Activated naive CD8-positive, alpha-beta T cell (primary cell): ENCODE results near the gene ARID2.

Experiments used
- H3K27ac Mint-ChIP-seq: one replicate; pipeline ENCODE4 v1.8.0; 2021; ENCODE audit warnings: mixed read lengths
- H3K27me3 Mint-ChIP-seq: one replicate; pipeline ENCODE4 v1.8.0; 2021; ENCODE audit warnings: mixed read lengths
- H3K36me3 Mint-ChIP-seq: one replicate; pipeline ENCODE4 v1.8.0; 2021; ENCODE audit warnings: mixed read lengths
- H3K4me1 Mint-ChIP-seq: one replicate; pipeline ENCODE4 v1.8.0; 2021; ENCODE audit warnings: low read depth, mixed read lengths
- H3K4me3 Mint-ChIP-seq: one replicate; pipeline ENCODE4 v1.8.0; 2021; ENCODE audit warnings: mild to moderate bottlenecking, mixed read lengths
- H3K9me3 Mint-ChIP-seq: one replicate; pipeline ENCODE4 v1.8.0; 2021; ENCODE audit warnings: low read depth, mixed read lengths

ARID2 gene

DNA sequence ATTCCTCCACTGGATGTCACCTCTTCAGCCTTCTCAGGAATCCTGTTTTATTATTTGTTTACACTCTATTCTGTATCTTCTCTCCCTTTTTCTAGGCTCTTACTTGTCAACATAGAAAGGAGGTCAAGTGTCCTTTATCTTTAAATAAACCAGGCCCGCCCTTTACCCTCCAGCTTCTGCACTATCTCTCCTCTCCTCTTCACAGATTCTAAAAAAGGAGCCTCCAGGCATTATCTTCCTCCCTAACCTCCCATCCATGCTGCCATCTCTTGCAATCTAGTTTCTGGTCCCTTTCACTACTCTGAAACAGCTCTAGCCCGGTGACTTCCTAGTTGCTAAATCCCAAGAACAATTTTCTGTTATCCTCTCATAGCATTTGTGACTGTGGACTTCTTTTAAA lies 24.1 kb upstream of the ARID2 start:
- Mint-ChIP-seq H3K36me3 (peaks cover 12% of the 10 kb centered on the region), H3K9me3 (no peaks in the 10 kb centered on the region), H3K27ac (no peak overlapping the region), H3K4me1 (peaks cover 2% of the 10 kb centered on the region), H3K27me3 (no peaks in the 10 kb centered on the region), H3K4me3 (no peak overlapping the region)

DNA sequence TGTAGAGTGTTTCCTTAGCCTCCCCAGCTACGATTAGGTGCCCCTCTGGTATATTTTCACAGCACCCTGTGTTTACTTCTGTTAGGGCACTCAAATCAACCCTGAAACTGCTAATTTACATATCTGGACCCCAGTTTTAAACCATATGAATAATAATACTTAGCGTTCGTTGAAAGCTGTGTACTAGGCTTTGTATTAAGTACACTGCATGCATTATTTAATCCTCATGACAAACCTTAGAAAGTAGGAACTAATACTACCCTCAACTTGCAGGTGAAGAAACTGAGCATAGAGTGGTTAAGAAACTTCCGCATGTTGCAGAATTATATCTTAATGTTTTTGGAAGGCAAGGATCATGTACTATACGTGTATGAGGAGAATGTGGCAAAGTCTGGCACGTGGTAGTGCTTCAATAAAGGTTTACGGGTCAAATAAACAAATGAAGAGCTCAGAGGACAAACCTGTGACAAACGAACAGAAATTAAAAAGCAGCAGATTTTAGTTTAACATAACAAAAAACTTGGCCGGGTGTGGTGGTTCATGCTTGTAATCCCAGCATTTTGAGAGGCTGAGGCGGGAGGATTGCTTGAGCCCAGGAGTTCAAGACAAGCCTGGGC lies 22.2 kb upstream of the ARID2 start:
- Mint-ChIP-seq H3K36me3 (peaks cover 12% of the 10 kb centered on the region), H3K9me3 (no peaks in the 10 kb centered on the region), H3K4me1 (peaks cover 2% of the 10 kb centered on the region), H3K27me3 (no peaks in the 10 kb centered on the region), H3K27ac (no peak overlapping the region), H3K4me3 (no peak overlapping the region)

DNA sequence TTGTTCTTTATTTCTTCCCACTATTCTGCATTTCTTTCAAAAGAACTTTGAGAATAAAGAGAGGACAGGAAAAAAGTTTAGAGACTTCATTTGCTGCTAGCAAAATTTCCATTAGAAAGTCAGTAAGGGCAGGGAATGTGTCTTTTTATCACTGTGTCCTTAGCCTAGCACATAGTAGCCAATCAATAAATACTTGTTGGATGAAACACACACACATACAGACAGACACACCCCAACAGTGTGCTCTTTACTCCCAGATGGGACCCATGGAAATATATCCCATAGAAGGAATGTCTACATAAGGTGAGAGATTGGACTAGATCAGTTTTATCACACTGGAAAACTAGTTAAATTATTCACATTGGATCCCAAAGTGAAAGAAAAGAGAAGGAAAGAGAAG lies 21.1 kb upstream of the ARID2 start:
- Mint-ChIP-seq H3K27me3 (no peaks in the 10 kb centered on the region), H3K4me3 (no peak overlapping the region), H3K27ac (no peak overlapping the region), H3K36me3 (peaks cover 10% of the 10 kb centered on the region), H3K9me3 (no peaks in the 10 kb centered on the region), H3K4me1 (peaks cover 5% of the 10 kb centered on the region)

DNA sequence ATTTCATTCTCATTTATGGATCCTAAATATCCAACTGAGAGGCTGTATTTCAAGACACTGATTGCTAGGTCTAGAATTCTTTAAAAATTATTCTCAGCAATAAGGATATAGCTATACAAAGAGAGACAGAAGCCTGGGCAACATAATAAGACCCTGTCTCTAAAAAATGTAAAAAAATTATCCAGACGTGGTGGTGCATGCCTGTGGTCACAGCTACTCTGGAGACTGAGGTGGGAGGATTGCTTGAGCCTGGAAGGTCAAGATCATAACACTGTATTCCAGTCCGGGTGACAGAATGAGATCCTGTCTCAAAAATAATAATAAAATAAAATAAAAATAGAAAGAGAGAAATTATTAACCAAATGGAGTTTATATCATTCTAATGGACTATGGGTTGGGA lies 20.6 kb upstream of the ARID2 start:
- Mint-ChIP-seq H3K4me1 (peaks cover 7% of the 10 kb centered on the region), H3K4me3 (no peak overlapping the region), H3K9me3 (no peaks in the 10 kb centered on the region), H3K36me3 (peaks cover 10% of the 10 kb centered on the region), H3K27ac (no peak overlapping the region), H3K27me3 (no peaks in the 10 kb centered on the region)

DNA sequence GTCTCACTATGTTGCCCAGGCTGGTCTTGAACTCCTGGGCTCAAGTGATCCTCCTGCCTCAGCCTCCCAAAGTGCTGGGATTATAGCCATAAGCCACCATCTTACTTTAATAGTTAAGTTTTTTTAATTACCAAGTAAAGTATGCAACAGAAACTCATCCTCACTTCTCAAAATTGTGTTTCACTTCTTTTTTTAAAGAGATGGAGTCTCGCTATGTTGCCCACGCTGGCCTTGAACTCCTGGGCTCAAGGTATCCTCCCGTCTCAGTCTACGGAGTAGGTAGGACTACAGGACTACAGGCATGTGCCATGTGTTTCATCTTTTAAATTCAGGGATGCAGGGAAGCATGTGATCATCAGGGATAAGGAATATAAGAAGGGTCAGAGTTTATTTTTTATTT lies 17.2 kb upstream of the ARID2 start:
- no peak overlapping the region for H3K27ac Mint-ChIP-seq
- H3K27me3 Mint-ChIP-seq, result no peaks in the 10 kb centered on the region
- H3K9me3 Mint-ChIP-seq, result no peaks in the 10 kb centered on the region
- peaks cover 9% of the 10 kb centered on the region for H3K4me1 Mint-ChIP-seq
- no peak overlapping the region for H3K4me3 Mint-ChIP-seq
- H3K36me3 Mint-ChIP-seq, result no peaks in the 10 kb centered on the region

DNA sequence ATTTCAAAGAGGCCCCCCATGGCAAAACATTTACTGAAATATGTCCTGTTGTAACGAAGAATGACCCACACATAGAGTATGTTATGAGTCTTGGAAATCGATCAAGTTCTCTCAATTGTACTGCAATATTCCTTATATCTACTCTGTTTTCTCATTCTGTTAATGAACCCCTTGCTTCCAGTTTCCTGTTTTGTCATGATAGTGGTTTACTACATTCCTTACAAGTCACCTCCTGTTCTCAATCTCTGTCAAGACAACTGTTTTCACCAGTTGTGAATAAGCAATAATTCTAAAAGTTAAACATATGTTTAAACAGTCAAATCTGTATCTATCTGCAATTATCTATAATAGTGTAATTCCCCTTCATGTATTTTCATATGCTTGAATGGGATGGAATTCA lies 16.4 kb upstream of the ARID2 start:
- no peaks in the 10 kb centered on the region for H3K36me3 Mint-ChIP-seq
- H3K4me3 Mint-ChIP-seq, result no peak overlapping the region
- no peaks in the 10 kb centered on the region for H3K27me3 Mint-ChIP-seq
- peak overlapping the region; percentile 7 for H3K27ac Mint-ChIP-seq
- H3K4me1 Mint-ChIP-seq, result peaks cover 13% of the 10 kb centered on the region
- no peaks in the 10 kb centered on the region for H3K9me3 Mint-ChIP-seq

DNA sequence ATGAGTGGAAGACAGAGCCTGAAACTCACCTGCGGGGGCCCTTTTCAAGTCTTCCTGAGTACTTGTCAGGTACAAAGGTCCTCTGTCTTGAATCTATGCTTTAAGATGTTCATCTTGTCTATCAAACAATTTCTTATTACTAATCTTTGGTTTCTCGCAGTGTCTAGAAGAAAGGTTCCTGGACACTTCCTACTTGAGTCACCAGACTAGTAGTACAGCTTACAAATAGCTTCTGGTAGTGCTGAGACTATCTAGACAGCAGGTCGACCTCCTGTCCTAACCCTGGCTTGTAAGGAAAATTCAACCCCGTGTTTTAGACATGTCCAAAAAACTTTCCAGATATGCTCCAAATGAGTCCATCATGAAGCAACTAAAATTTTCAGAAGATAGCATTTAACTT lies 11.2 kb upstream of the ARID2 start:
- Mint-ChIP-seq H3K27ac (no peak overlapping the region), H3K9me3 (no peaks in the 10 kb centered on the region), H3K27me3 (no peaks in the 10 kb centered on the region), H3K4me3 (no peak overlapping the region), H3K4me1 (peaks cover 55% of the 10 kb centered on the region), H3K36me3 (peaks cover 2% of the 10 kb centered on the region)

DNA sequence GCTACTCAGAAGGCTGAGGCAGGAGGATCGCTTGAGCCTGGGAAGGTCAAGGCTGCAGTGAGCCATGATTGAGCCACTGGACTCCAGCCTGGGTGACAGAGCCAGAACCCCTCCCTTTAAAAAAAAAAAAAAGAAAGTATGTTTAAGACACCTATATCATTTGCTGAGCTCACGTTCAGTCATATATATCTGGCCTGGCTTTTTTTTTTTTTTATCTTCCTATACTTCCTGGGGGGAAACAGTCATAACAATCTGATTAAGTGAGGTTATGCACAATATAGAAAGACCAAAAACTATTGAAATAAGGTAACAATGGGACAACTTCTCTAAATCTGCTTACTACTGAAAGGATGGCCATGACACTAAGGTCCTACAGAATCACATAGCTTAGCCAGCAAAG lies 9.4 kb upstream of the ARID2 start:
- Mint-ChIP-seq H3K4me1 (peaks cover 63% of the 10 kb centered on the region), H3K27me3 (no peaks in the 10 kb centered on the region), H3K9me3 (no peaks in the 10 kb centered on the region), H3K27ac (peak overlapping the region; percentile 0), H3K4me3 (no peak overlapping the region), H3K36me3 (peaks cover 2% of the 10 kb centered on the region)

DNA sequence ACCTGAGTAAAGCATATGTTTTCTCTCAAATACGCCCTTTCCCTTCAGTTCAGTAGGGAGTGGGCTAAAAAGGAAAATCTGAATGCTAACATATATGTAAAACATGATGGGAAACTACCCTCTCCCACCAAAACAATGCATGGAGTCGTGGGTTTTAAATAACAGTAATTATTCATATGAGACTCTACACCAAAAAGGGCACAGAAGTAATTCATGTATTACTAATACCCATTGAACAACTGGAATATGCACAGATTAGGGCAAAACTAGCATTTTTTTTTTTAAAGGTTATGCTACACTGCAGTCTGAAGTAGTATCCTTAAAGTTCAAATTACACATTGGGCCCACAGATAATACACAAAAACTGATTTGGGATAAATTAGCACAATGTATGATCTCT lies 8.1 kb upstream of the ARID2 start:
- Mint-ChIP-seq H3K27ac (no peak overlapping the region), H3K27me3 (no peaks in the 10 kb centered on the region), H3K4me1 (peaks cover 69% of the 10 kb centered on the region), H3K9me3 (no peaks in the 10 kb centered on the region), H3K36me3 (peaks cover 2% of the 10 kb centered on the region), H3K4me3 (peak overlapping the region; percentile 14)

DNA sequence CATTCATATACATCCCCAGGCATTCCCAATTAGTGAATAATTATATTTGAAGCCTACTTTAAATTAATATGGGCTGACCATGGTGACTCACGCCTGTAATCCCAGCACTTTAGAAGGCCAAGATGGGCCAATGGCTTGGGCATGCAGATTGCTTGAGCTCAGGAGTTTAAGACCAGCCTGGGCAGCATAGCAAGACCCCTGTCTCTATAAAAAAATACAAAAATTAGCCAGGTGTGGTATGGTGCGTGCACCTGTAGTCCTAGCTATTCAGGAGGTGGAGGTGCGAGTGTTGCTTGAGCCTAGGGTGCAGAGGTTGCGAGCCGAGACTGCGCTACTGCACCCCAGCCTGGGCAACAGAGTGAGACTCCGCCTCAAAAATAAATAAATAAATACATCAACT lies 7.6 kb upstream of the ARID2 start:
- Mint-ChIP-seq H3K4me1 (peaks cover 69% of the 10 kb centered on the region), H3K36me3 (peaks cover 2% of the 10 kb centered on the region), H3K27me3 (no peaks in the 10 kb centered on the region), H3K9me3 (no peaks in the 10 kb centered on the region), H3K27ac (no peak overlapping the region), H3K4me3 (no peak overlapping the region)

DNA sequence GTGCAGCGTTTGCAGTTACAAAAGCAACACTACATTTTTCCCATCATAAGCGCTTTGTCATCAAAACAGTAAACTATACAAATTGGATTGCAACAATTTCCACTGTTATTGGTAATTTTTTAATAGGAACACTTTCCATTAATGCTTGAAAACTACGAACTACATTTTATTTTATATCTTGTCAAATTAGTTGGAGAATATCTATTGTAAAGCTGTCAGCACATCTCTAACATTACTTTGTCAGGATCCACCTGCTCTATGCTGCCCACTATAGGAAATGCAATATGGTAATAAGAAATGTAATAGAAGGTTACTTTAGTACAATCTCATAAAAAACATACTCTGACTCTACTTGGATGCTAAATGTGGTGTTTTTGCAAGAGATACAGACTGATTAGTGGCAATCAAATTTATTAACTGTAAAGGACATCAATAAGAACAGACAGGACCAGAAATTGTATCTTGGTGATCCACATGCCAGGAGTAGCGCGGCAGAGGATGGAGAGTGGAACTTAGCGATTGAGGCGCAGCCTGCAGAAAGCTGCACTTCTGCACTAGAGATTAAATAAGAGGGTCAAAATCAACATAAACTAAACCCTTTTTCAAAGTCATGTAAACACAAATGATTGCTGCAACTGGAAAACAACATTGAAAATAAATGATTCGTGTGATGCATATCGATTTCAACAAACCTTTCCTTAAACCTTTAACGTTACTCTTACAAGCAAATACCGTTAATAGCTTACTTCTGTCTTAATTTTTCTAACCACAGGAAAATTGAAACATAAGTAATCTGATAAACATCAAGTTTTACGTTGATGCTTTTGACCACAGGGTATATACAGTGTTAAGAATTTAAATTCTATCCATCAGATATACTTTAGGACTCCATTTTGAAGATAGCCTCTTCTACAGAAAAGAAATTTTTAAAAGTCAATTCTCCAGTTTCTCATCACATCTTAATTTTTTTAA lies 3.6 kb upstream of the ARID2 start:
- Mint-ChIP-seq H3K36me3 (peaks cover 2% of the 10 kb centered on the region), H3K4me3 (peak overlapping the region; percentile 100), H3K27me3 (no peaks in the 10 kb centered on the region), H3K4me1 (peaks cover 44% of the 10 kb centered on the region), H3K9me3 (no peaks in the 10 kb centered on the region), H3K27ac (peak overlapping the region; percentile 98)

DNA sequence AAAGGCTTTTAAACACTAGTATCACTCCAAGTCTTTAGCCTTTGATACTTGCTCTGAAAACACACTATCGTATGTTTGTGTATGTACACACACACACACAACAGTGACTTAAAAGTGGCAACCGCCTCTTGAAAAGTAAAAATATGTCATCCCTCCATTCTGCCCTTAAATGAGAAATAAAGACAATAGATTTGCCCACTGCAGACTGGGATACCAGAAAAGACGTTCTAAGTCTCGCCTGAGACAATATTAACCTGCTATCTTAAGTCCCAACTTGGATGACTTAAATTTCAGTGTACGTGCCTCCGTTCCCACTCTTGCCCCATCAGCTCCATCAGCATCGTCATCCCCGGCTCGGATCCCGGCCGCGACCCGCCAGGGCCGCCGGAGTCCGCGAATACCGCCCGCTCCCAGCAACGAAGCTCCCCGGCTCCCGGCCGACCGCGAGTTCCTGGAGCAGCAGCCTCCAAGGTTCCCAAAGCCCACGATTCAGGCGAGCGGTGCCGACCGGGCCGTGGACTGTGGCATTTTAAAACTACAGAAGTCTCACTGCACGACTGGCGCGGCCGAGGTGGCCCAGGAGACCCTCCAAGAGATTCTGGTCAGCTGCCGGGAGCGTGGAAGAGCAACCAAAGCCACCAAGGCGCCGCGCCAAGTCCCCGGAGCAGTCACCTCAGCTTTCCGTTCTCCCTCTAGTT lies 2.8 kb upstream of the ARID2 start:
- no peaks in the 10 kb centered on the region for H3K9me3 Mint-ChIP-seq
- H3K4me1 Mint-ChIP-seq, result peaks cover 39% of the 10 kb centered on the region
- peaks cover 3% of the 10 kb centered on the region for H3K36me3 Mint-ChIP-seq
- H3K4me3 Mint-ChIP-seq, result peak overlapping the region; percentile 100
- peak overlapping the region; percentile 98 for H3K27ac Mint-ChIP-seq
- no peaks in the 10 kb centered on the region for H3K27me3 Mint-ChIP-seq

DNA sequence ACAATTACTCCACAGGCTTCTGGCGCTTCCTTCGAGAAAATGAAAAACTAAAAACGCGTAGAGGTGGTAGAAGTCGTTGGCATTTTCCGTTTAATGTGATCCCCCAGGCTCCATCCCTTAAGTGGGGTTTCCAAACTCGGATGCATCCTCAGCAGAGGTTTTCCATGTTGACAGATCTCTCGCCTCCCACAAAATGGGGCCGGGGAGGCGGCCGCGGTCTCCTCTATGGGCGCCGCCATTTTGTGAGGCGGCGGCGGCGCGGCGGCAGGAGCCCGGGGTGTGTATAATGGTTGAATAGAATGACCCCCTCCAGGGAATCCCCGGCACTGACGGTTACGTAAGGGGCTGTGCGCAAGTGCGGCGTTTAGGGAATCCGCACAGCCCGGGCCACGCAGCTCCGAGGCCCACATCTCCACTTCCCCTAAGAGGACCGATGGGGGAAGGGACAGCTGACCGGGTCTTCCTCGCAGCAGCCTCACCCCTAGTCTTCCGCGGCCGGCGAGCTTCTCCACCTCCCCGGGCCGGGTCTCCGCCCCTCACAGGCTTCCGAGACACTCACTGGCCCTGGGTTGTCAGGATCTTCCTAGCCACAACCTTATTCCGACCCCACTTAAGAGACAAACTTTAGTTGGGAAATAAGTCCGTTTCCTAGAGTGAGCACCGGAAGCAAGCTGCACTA lies 2.1 kb upstream of the ARID2 start:
- H3K36me3 Mint-ChIP-seq, result peaks cover 3% of the 10 kb centered on the region
- peaks cover 39% of the 10 kb centered on the region for H3K4me1 Mint-ChIP-seq
- no peaks in the 10 kb centered on the region for H3K27me3 Mint-ChIP-seq
- peak overlapping the region; percentile 100 for H3K4me3 Mint-ChIP-seq
- H3K9me3 Mint-ChIP-seq, result no peaks in the 10 kb centered on the region
- H3K27ac Mint-ChIP-seq, result peak overlapping the region; percentile 98

DNA sequence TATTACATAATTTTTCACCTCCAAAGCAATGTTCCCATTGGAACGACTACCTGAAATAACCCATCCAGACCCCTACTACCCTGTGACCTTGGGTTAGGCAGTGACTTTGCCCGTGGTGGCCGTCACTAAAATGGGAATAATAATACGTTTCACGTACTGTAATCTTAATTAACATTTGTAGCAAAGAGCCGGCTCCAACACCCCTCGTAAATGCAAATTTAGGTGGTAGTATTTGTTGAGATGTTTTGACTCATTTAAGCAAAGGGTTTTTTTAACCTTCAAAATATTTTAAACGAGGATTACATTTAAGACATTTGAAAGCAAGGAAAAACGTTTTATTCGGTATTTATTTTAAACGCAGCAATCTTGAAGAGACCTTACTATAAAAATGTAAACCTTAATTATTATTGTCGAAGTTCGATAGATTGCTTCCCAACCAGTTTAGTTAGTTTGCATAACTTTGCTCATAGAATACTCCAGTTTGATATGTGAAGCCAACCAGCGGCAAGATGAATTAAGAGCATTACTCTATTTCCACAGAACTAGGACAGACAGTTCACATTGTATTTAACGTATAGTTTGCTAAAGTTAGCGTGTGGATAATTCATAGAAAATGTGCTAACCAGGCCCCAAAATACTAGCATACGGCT lies 1.4 kb upstream of the ARID2 start:
- peaks cover 3% of the 10 kb centered on the region for H3K36me3 Mint-ChIP-seq
- H3K4me3 Mint-ChIP-seq, result peak overlapping the region; percentile 100
- peaks cover 37% of the 10 kb centered on the region for H3K4me1 Mint-ChIP-seq
- peak overlapping the region; percentile 98 for H3K27ac Mint-ChIP-seq
- no peaks in the 10 kb centered on the region for H3K9me3 Mint-ChIP-seq
- no peaks in the 10 kb centered on the region for H3K27me3 Mint-ChIP-seq
